ENCODE measurements around the gene FCN3.

Gene FCN3

DNA sequence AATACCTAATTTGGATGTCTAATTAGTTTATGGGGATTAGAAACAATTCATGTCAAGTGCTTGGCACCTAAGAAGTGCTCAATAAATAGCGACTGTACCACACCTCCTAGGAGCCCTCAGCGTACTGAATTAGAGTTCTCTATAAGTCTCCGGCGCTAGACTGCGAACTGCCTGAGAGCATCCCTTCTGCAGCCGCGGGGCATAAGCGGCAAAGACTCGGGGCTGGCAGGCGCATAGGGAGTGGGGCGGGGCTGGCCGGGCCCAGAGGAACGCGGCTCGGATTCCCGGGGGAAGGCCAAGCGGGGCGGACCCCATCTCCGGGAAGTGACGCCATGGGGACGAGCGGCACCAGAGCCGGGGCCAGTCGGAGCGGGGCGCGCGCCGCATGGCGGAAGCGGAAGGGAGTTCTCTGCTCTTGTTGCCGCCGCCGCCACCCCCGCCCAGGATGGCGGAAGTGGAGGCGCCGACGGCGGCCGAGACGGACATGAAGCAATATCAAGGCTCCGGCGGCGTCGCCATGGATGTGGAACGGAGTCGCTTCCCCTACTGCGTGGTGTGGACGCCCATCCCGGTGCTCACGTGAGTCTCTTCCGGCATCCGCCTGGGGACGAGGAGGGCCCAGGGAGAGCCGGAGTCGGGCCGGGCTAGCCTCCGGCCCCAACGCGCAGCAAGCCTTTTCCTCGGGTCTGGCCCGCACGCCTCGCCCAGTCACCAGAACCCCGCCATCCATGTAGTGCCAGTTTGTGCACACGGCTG, 52.6 kb downstream of the FCN3 start, which contains the start of gene TMEM222:
TMEM222 (plus strand) TSS at position 351 of the 756 bp plus-strand sequence; CDS start at position 386, 35 bp downstream.
- TF ChIP-seq FOXP2 (optimal IDR thresholded peaks at IDR 0.05; ENCODE audit: borderline replicate concordance, extremely low read depth, extremely low read length, insufficient read depth) (peak; percentile 85), TAF1 (IDR thresholded peaks at IDR 0.05; ENCODE audit: borderline replicate concordance, insufficient read depth, low read length) (peak; percentile 70; the same call in 1 of the 2 replicates), POLR2AphosphoS5 (IDR thresholded peaks at IDR 0.05; ENCODE audit: low read depth, low read length) (peak; percentile 66), SIN3A (IDR thresholded peaks at IDR 0.05; ENCODE audit: borderline replicate concordance, insufficient read depth, low read length) (peak; percentile 61; the same call in 1 of the 2 replicates)
- TF ChIP-seq, protein P1, sequence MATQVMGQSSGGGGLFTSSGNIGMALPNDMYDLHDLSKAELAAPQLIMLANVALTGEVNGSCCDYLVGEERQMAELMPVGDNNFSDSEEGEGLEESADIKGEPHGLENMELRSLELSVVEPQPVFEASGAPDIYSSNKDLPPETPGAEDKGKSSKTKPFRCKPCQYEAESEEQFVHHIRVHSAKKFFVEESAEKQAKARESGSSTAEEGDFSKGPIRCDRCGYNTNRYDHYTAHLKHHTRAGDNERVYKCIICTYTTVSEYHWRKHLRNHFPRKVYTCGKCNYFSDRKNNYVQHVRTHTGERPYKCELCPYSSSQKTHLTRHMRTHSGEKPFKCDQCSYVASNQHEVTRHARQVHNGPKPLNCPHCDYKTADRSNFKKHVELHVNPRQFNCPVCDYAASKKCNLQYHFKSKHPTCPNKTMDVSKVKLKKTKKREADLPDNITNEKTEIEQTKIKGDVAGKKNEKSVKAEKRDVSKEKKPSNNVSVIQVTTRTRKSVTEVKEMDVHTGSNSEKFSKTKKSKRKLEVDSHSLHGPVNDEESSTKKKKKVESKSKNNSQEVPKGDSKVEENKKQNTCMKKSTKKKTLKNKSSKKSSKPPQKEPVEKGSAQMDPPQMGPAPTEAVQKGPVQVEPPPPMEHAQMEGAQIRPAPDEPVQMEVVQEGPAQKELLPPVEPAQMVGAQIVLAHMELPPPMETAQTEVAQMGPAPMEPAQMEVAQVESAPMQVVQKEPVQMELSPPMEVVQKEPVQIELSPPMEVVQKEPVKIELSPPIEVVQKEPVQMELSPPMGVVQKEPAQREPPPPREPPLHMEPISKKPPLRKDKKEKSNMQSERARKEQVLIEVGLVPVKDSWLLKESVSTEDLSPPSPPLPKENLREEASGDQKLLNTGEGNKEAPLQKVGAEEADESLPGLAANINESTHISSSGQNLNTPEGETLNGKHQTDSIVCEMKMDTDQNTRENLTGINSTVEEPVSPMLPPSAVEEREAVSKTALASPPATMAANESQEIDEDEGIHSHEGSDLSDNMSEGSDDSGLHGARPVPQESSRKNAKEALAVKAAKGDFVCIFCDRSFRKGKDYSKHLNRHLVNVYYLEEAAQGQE (IDR thresholded peaks at IDR 0.05; ENCODE audit: insufficient read depth in 1 of 2, low read depth in 2 of 2, low read length in 2 of 2) = peak in 1 of 2 experiments; percentile 43; a peak in 1 of 4 replicates

Data from PFSK-1 (cell line).